Endothelial cell of umbilical vein (primary cell): ENCODE results near the gene SLF1.

Experiments used
- CTCF ChIP-seq, 2 donors: IDR thresholded peaks; 1 replicate in 1 of 2; 2 replicates in 1 of 2; pipeline ENCODE4 v1.5.1; 2011; ENCODE audit warnings: low read length in 2 of 2, mild to moderate bottlenecking in 2 of 2, moderate library complexity in 2 of 2, control low read depth in 1 of 2, inconsistent platforms in 1 of 2, low read depth in 1 of 2; ENCODE audit not compliant: insufficient read depth in 1 of 2; ENCODE audit errors: extremely low read depth in 1 of 2
- EZH2 ChIP-seq: IDR thresholded peaks from 2 replicates; pipeline ENCODE4 v1.6.1; 2012; ENCODE audit warnings: borderline replicate concordance, low read depth, mild to moderate bottlenecking, moderate library complexity, low read length, inconsistent platforms; ENCODE audit not compliant: severe bottlenecking
- FOS ChIP-seq: IDR thresholded peaks from 2 replicates; pipeline ENCODE4 v1.6.1; 2011; ENCODE audit warnings: mild to moderate bottlenecking, low read length, moderate library complexity, borderline replicate concordance; ENCODE audit not compliant: insufficient read depth
- GATA2 ChIP-seq: IDR thresholded peaks from 2 replicates; pipeline ENCODE4 v1.7.0; 2011; ENCODE audit warnings: low read depth, mild to moderate bottlenecking, moderate library complexity, mixed read lengths, low read length; ENCODE audit not compliant: insufficient read length, insufficient read depth
- JUN ChIP-seq: IDR thresholded peaks from 2 replicates; pipeline ENCODE4 v1.6.1; 2011; ENCODE audit warnings: borderline replicate concordance, low read depth; ENCODE audit not compliant: insufficient read length, insufficient read depth
- MAX ChIP-seq: IDR thresholded peaks from 2 replicates; pipeline ENCODE4 v1.6.1; 2011; ENCODE audit not compliant: insufficient read depth, insufficient read length
- MYC ChIP-seq: IDR thresholded peaks from one replicate; pipeline ENCODE4 v1.6.1; 2011; ENCODE audit warnings: mild to moderate bottlenecking, low read depth, low read length
- POLR2A ChIP-seq: IDR thresholded peaks from 2 replicates; pipeline ENCODE4 v1.6.1; 2012; ENCODE audit warnings: low read depth, mild to moderate bottlenecking, control low read depth, low read length
- POLR2AphosphoS5 ChIP-seq: IDR thresholded peaks from 2 replicates; pipeline ENCODE4 v1.6.1; 2012; ENCODE audit warnings: low read depth, mild to moderate bottlenecking, control low read depth, low read length, moderate library complexity; ENCODE audit not compliant: insufficient read depth

- TF ChIP-seq POLR2A, result no peak
- TF ChIP-seq MAX, result no peak
- TF ChIP-seq CTCF (IDR thresholded peaks at IDR 0.05; ENCODE audit: extremely low read depth in 1 of 2, insufficient read depth in 1 of 2, low read depth in 1 of 2, low read length in 2 of 2), result no peak
- TF ChIP-seq EZH2, result no peak
- TF ChIP-seq FOS, result no peak
- TF ChIP-seq POLR2AphosphoS5, result no peak
- TF ChIP-seq GATA2, result no peak
- TF ChIP-seq MYC, result no peak
- TF ChIP-seq JUN, result no peak
Observed at GRCh38 chr5:94660506-94660905, 42.0 kb downstream of the SLF1 start.
